ENCODE measurements around the gene SFT2D1. TPM values are rescaled to one million over a fixed set of nuclear protein-coding genes. Genes with fewer than 3 reads are reported as not detected.

SFT2D1 gene
- total RNA-seq, 1 donor from 2014 or later, result 19.3 TPM

- no peak for TF ChIP-seq CTCF (IDR thresholded peaks at IDR 0.05; ENCODE audit: borderline replicate concordance)
- H3K27ac ChIP-seq (replicated peaks), result no peak overlapping the region
- no peaks in the 10 kb centered on the region for H3K9me3 ChIP-seq (replicated peaks)
- DNase-seq, result no peak
- intact Hi-C loops (cut with micrococcal nuclease), result no loop called here
- H3K36me3 ChIP-seq, result no peaks in the 10 kb centered on the region
- H3K4me3 ChIP-seq, result no peak overlapping the region
- peaks cover 75% of the 10 kb centered on the region for H3K27me3 ChIP-seq (ENCODE audit: low read depth)
- no peaks in the 10 kb centered on the region for H3K4me1 ChIP-seq
Measured at GRCh38 chr6:166271376-166271765, 71.0 kb downstream of the SFT2D1 start.

- H3K27ac ChIP-seq (replicated peaks), result no peak overlapping the region
- TF ChIP-seq CTCF (IDR thresholded peaks at IDR 0.05; ENCODE audit: borderline replicate concordance), result no peak
- H3K4me3 ChIP-seq, result no peak overlapping the region
- H3K4me1 ChIP-seq, result no peaks in the 10 kb centered on the region
- H3K9me3 ChIP-seq (replicated peaks), result no peaks in the 10 kb centered on the region
- no peaks in the 10 kb centered on the region for H3K36me3 ChIP-seq
- DNase-seq, result no peak
- intact Hi-C loops (cut with micrococcal nuclease), result no loop called here
- H3K27me3 ChIP-seq (ENCODE audit: low read depth), result peaks cover 70% of the 10 kb centered on the region
Measured at GRCh38 chr6:166270706-166271375, 71.5 kb downstream of the SFT2D1 start.

Other genes with a start within 250 kb of the SFT2D1 start
- not detected for gene TBXT, start 174.7 kb downstream of the SFT2D1 start, total RNA-seq
- gene PRR18, start 34.2 kb downstream of the SFT2D1 start, total RNA-seq, result not detected
- 531 TPM for gene MPC1, start 40.4 kb upstream of the SFT2D1 start, total RNA-seq
- 0.77 TPM for gene RAMACL, start 244.1 kb upstream of the SFT2D1 start, total RNA-seq

Data from left ventricle myocardium inferior (tissue), 1 donor.